K562 (cell line): ENCODE results near the gene TRIOBP. TPM values are rescaled to one million over a fixed set of nuclear protein-coding genes. Genes with fewer than 3 reads are reported as not detected.

Experiments used
- CXXC5 ChIP-seq: fragments of 250-450 bp; sonication (Bioruptor Pico); IDR thresholded peaks from 2 replicates; pipeline ENCODE4 v1.8.0; 2022; ENCODE audit warnings: inconsistent platforms, mild to moderate bottlenecking, moderate library complexity
- ESRRA ChIP-seq: fragments of 450-650 bp; IDR thresholded peaks from 2 replicates; pipeline ENCODE4 v1.6.1; 2014; ENCODE audit warnings: low read depth, mild to moderate bottlenecking, moderate library complexity, borderline replicate concordance
- MTA3 ChIP-seq: fragments of 450-650 bp; formaldehyde crosslinking; IDR thresholded peaks from 2 replicates; pipeline ENCODE4 v1.6.1; 2017; ENCODE audit warnings: mild to moderate bottlenecking, borderline replicate concordance
- NR2C1 ChIP-seq, 2 experiments: fragments of 450-650 bp; IDR thresholded peaks; 2 replicates each; pipeline ENCODE4 v1.6.1; 2017; ENCODE audit warnings: mild to moderate bottlenecking in 2 of 2, antibody characterized with exemption in 1 of 2, inconsistent platforms in 1 of 2, missing compliant biosample characterization in 1 of 2, missing genetic modification characterization in 1 of 2
- RFX7 ChIP-seq: fragments of 250-450 bp; sonication (Bioruptor Pico); IDR thresholded peaks from 2 replicates; pipeline ENCODE4 v1.5.1; 2021; ENCODE audit warnings: mild to moderate bottlenecking
- SIX5 ChIP-seq, 2 experiments: IDR thresholded peaks; 2 replicates each; pipeline ENCODE4 v1.6.1; 2011; ENCODE audit warnings: low read length in 2 of 2, borderline replicate concordance in 1 of 2, low read depth in 1 of 2, mild to moderate bottlenecking in 1 of 2, moderate library complexity in 1 of 2; ENCODE audit not compliant: insufficient read depth in 1 of 2
- TAL1 ChIP-seq: fragments of 450-650 bp; IDR thresholded peaks from 2 replicates; pipeline ENCODE4 v1.6.1; 2016; ENCODE audit warnings: mild to moderate bottlenecking
- TOE1 ChIP-seq, 2 experiments: fragments of 450-650 bp in 1 of 2; sonication (generic) in 1 of 2; formaldehyde crosslinking in 1 of 2; IDR thresholded peaks; 2 replicates each; pipeline versions ENCODE4 v1.7.1 to v1.8.0; 2016 to 2022; ENCODE audit warnings: borderline replicate concordance in 2 of 2, mild to moderate bottlenecking in 2 of 2, antibody characterized with exemption in 1 of 2, inconsistent platforms in 1 of 2, low read depth in 1 of 2, missing genetic modification reagents in 1 of 2, moderate library complexity in 1 of 2
- ZKSCAN8 ChIP-seq: fragments of 200-800 bp; sonication (Bioruptor generic); IDR thresholded peaks from 2 replicates; pipeline ENCODE4 v1.6.1; 2016; ENCODE audit warnings: missing genetic modification characterization, missing compliant biosample characterization
- ZNF24 ChIP-seq: fragments of 450-650 bp; IDR thresholded peaks from 2 replicates; pipeline ENCODE4 v1.6.1; 2016
- ZNF354B ChIP-seq: fragments of 250-450 bp; sonication (Bioruptor Pico); IDR thresholded peaks from 2 replicates; pipeline ENCODE4 v1.4.0; 2020
- polyA plus RNA-seq, 8 experiments: library from polyadenylated mRNA; depleted of rRNA in 4 of 8; stranded (reverse) in 5 of 8; unstranded in 3 of 8; fragments of >200 nt; fragmentation: Nextera tagmentation in 2 of 8; fragmentation: Illumina TruSeq in 1 of 8; extraction: Ambion mirVana in 2 of 8; extraction: Trizol in 1 of 8; gene quantifications; 2 replicates each; pipeline versions ENCODE4 v1.2.1 to v1.2.3, GENCODE V29; 2011 to 2014; ENCODE audit warnings: inconsistent platforms in 1 of 8, missing spikeins in 1 of 8
- total RNA-seq, 7 experiments: library from RNA; depleted of rRNA in 6 of 7; stranded (reverse); fragments of >200 nt in 6 of 7; fragmentation: Illumina TruSeq in 2 of 7; extraction: Trizol in 2 of 7; gene quantifications; 2 replicates each; pipeline versions ENCODE4 v1.2.1 to v1.2.3, GENCODE V29; 2011 to 2021; ENCODE audit warnings: low replicate concordance in 1 of 7
- TF ChIP-seq, protein P1 (sequence below): fragments of 450-650 bp; formaldehyde crosslinking; IDR thresholded peaks from 2 replicates; pipeline ENCODE4 v1.4.0; 2022; ENCODE audit warnings: mild to moderate bottlenecking, moderate library complexity
- TF ChIP-seq, protein P2 (sequence below), 2 experiments: fragments of 450-650 bp; IDR thresholded peaks; 2 replicates each; pipeline ENCODE4 v1.6.1; 2016; ENCODE audit warnings: mild to moderate bottlenecking in 2 of 2, borderline replicate concordance in 1 of 2, low read depth in 1 of 2, moderate library complexity in 1 of 2
- TF ChIP-seq, protein P3 (sequence below): fragments of 450-650 bp; IDR thresholded peaks from 2 replicates; pipeline ENCODE4 v1.6.1; 2017; ENCODE audit warnings: antibody characterized with exemption, mild to moderate bottlenecking

TRIOBP gene
- total and polyA plus RNA-seq, 9 of the 15 experiments (the other 6 are each of a cell fraction or from before 2014, with no cell fraction given), result 0.24 to 13.8 (median 5.5) TPM

DNA sequence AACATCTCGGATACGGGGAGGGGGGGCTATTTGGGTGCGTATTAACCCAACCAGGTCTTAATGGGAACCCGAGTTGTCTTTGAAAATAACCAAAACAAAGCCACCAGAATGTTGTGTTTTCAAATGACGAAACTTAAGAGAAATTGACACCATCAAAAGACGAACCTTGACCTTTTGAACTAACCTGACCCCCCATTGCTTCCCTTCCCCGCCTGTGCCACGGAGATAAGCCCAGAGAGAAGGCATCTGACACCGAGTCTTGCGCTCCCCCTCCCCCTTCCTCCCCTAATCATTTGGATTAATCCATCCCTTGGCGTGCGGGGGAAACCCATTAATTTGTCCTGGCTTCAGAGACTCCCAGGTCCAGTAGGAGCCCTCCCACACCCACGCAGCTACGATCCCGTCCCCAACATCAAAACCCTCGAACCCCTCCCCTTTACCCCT, 106.4 kb downstream of the TRIOBP start (continued):
- TF ChIP-seq, protein P1, sequence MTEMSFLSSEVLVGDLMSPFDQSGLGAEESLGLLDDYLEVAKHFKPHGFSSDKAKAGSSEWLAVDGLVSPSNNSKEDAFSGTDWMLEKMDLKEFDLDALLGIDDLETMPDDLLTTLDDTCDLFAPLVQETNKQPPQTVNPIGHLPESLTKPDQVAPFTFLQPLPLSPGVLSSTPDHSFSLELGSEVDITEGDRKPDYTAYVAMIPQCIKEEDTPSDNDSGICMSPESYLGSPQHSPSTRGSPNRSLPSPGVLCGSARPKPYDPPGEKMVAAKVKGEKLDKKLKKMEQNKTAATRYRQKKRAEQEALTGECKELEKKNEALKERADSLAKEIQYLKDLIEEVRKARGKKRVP (CRISPR knock-in tag), result peak; percentile 89
- peak; percentile 95 for TF ChIP-seq ESRRA
- TF ChIP-seq ZNF354B (CRISPR knock-in tag), result no peak
- peak; percentile 27; the same call in 1 of the 2 replicates for TF ChIP-seq MTA3
- TF ChIP-seq ZKSCAN8 (CRISPR knock-in tag), result peak; percentile 38; the same call in 1 of the 2 replicates
- TF ChIP-seq NR2C1 (IDR thresholded peaks at IDR 0.05), result peak; percentile 83
- TF ChIP-seq NR2C1 (tag; IDR thresholded peaks at IDR 0.05), result peak; percentile 86
- TF ChIP-seq TAL1, result peak; percentile 97
- TF ChIP-seq, protein P2, sequence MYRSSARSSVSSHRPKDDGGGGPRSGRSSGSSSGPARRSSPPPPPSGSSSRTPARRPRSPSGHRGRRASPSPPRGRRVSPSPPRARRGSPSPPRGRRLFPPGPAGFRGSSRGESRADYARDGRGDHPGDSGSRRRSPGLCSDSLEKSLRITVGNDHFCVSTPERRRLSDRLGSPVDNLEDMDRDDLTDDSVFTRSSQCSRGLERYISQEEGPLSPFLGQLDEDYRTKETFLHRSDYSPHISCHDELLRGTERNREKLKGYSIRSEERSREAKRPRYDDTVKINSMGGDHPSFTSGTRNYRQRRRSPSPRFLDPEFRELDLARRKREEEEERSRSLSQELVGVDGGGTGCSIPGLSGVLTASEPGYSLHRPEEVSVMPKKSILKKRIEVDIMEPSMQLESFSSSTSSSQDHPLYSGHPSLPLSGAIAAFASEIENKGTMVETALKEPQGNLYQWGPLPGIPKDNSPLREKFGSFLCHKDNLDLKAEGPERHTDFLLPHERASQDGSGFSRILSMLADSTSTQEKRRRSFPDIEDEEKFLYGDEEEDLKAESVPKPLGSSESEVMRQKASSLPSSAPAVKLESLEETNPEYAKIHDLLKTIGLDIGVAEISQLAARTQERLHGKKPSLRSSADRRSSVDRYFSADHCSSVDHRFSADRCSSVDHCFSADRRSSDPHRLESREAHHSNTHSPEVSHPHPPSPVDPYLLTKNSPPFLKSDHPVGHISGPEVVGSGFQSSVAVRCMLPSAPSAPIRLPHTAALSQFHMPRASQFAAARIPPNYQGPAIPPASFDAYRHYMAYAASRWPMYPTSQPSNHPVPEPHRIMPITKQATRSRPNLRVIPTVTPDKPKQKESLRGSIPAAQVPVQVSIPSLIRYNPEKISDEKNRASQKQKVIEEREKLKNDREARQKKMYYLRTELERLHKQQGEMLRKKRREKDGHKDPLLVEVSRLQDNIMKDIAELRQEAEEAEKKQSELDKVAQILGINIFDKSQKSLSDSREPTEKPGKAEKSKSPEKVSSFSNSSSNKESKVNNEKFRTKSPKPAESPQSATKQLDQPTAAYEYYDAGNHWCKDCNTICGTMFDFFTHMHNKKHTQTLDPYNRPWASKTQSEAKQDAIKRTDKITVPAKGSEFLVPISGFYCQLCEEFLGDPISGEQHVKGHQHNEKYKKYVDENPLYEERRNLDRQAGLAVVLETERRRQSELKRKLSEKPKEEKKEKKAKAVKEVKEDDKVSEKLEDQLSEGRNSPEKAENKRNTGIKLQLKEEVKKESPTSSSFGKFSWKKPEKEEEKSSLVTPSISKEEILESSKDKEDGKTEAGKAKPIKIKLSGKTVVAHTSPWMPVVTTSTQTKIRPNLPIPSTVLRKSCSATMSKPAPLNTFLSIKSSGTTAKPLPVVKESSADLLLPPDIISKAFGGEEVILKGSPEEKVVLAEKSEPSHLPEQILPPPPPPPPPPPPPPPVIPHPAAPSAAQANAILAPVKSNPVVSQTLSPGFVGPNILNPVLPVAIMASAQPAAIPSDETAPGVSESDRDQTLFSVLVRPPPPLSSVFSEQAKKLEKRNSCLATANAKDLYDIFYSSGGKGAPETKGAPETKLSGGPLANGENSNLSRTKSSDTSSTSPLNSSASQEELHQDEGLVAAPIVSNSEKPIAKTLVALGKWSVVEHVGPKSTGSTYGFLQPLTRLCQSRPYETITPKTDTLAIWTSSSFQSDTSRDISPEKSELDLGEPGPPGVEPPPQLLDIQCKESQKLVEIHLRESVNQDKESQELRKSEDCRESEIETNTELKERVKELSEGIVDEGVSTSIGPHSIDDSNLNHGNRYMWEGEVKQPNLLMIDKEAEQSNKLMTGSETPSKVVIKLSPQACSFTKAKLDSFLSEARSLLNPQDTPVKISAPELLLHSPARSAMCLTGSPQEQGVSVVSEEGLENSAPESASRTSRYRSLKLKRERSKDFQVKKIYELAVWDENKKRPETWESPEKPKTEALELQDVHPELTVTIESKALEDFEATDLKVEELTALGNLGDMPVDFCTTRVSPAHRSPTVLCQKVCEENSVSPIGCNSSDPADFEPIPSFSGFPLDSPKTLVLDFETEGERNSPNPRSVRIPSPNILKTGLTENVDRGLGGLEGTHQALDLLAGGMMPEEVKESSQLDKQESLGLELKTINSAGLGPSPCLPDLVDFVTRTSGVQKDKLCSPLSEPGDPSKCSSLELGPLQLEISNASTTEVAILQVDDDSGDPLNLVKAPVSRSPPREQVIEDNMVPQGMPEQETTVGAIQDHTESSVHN (IDR thresholded peaks at IDR 0.05; ENCODE audit: borderline replicate concordance in 1 of 2, low read depth in 1 of 2), result peak in 1 of 2 experiments; percentile 68; a peak in 3 of 4 replicates
- peak; percentile 94 for TF ChIP-seq CXXC5 (CRISPR knock-in tag)
- TF ChIP-seq ZNF24, result peak; percentile 27; the same call in 1 of the 2 replicates
- no peak for TF ChIP-seq SIX5 (IDR thresholded peaks at IDR 0.05; ENCODE audit: borderline replicate concordance in 1 of 2, insufficient read depth in 1 of 2, low read depth in 1 of 2, low read length in 2 of 2)
- TF ChIP-seq RFX7, result no peak
- TF ChIP-seq TOE1 (IDR thresholded peaks at IDR 0.05; ENCODE audit: borderline replicate concordance), result peak; percentile 87; the same call in 1 of the 2 replicates
- TF ChIP-seq TOE1 (CRISPR knock-in tag; IDR thresholded peaks at IDR 0.05; ENCODE audit: borderline replicate concordance, low read depth), result no peak
- TF ChIP-seq, protein P3, sequence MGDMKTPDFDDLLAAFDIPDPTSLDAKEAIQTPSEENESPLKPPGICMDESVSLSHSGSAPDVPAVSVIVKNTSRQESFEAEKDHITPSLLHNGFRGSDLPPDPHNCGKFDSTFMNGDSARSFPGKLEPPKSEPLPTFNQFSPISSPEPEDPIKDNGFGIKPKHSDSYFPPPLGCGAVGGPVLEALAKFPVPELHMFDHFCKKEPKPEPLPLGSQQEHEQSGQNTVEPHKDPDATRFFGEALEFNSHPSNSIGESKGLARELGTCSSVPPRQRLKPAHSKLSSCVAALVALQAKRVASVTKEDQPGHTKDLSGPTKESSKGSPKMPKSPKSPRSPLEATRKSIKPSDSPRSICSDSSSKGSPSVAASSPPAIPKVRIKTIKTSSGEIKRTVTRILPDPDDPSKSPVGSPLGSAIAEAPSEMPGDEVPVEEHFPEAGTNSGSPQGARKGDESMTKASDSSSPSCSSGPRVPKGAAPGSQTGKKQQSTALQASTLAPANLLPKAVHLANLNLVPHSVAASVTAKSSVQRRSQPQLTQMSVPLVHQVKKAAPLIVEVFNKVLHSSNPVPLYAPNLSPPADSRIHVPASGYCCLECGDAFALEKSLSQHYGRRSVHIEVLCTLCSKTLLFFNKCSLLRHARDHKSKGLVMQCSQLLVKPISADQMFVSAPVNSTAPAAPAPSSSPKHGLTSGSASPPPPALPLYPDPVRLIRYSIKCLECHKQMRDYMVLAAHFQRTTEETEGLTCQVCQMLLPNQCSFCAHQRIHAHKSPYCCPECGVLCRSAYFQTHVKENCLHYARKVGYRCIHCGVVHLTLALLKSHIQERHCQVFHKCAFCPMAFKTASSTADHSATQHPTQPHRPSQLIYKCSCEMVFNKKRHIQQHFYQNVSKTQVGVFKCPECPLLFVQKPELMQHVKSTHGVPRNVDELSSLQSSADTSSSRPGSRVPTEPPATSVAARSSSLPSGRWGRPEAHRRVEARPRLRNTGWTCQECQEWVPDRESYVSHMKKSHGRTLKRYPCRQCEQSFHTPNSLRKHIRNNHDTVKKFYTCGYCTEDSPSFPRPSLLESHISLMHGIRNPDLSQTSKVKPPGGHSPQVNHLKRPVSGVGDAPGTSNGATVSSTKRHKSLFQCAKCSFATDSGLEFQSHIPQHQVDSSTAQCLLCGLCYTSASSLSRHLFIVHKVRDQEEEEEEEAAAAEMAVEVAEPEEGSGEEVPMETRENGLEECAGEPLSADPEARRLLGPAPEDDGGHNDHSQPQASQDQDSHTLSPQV, result 0 out of 2 replicates have a peak, but pooled peaks have one; percentile 12
